ENCODE results near the gene BAZ2A.

The BAZ2A gene

DNA sequence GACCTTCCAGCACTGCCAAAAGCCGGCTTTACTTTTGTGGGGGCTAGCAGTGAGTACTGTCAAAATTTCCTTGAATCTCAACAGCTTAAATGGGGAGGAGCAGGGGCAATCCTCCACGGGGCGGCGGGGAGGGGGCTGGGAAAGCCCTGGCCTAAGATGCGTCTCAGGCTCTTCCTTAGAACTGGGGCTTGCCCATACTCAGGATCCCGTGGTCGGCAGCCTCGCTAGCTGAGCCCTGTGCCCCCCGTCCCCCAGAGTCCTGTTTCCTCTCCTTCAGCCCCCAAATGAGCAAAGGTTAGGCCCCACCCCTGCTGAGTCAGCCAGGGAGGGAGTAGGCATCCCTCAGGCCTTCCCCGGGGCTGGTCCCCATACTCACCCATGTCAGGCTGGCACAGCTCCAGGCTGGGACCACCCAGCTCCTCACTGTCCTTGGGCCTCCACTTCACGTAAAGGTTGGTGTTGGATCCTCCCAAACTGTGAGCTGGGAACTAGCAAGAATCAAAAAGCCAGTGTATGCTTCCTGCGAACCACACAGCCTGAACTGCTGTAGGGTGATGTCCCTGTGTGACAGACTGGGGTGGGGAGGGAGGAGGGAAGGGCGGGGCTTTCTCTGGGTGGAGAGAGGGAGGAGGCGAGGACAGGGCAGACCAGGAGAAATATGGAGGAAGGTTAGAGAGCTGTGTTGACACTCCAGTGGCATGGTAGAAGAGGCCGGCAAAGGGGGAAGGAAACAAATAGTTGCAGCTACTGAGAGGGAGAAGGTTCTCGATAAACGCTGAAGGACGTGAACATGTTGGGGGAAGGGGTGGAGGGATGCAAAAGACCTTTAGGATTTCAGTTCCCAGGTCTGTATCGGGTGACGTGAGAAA lies 5.9 kb upstream of the BAZ2A start:
- DNase-seq (ENCODE audit: low spot score): peak; percentile 94

DNA sequence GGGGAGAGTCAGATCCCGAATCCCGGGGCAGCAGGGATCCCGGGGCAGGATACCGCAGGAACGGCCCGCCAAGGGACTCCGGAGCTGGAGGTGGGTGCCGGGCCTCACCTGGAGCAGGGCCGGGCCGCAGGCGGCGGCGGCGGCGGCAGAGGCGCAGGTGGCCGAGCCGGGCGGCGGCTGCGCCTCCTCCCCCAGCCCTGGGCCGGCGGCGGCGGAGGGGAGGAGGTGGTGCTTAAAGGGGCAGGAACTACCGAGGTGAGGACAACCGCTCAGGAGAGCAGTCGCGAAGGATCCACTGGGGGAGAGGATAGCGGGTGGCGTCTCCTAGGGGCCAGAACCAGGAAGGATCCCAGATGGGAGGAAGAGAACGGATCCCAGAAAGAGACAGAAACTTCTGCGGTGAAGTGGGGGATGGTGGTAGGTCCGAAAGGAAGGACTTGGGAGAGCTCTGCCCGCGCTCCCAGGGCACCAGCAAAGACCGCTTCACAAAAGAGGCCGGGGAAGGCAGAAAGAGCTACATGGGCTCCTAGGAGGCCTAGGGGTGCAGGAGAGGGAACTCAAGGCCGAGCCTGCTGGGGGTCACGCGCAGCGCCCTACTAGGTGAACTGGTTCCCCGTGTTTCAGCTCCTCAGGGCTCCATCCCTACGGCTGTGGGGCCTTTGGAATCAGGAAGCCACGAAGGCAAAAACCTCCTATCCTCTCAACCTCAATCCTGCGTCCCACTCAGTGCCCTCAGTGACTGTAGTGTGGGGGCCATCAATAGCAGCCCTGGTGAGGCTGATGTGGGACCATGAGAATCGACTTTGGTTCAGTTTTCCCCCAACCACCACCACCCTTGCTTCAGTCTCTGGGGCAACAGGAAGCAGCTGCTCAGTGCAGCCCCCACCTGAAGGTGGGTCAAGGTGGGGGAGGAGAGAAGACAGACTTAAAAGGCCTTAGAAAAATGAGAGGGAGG lies 5.0 kb upstream of the BAZ2A start:
- peak; percentile 92 for DNase-seq (ENCODE audit: low spot score)

DNA sequence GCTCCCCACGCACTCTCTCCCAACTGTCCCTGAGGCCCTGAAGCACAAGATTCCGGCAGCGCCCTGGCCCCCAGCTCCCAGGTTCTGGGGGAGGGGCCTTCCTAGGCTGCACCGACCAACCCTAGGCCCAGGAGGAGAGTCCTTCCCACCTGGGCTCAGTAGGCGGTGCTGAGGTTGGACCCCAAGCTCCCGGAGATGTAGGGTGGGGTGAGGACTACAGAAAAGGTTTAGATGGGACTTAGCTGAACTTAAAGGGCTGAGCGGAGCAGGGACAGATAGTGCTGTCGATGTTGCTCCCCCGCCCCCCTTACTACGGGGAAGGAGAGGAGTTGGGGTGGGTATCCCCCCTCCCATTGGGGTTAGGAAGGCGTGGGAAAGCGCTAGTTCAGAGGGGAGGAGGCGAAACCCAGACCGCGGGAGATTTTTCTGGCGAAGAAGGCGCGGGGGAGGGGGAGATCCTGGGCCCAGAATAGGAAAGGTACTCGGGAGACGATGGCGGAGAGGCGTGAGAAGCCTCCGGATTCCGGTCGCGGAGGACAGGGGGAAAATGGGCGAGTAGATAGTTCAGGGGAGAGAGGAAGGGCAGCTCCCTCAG lies 4.2 kb upstream of the BAZ2A start:
- DNase-seq (ENCODE audit: low spot score): peak; percentile 65

DNA sequence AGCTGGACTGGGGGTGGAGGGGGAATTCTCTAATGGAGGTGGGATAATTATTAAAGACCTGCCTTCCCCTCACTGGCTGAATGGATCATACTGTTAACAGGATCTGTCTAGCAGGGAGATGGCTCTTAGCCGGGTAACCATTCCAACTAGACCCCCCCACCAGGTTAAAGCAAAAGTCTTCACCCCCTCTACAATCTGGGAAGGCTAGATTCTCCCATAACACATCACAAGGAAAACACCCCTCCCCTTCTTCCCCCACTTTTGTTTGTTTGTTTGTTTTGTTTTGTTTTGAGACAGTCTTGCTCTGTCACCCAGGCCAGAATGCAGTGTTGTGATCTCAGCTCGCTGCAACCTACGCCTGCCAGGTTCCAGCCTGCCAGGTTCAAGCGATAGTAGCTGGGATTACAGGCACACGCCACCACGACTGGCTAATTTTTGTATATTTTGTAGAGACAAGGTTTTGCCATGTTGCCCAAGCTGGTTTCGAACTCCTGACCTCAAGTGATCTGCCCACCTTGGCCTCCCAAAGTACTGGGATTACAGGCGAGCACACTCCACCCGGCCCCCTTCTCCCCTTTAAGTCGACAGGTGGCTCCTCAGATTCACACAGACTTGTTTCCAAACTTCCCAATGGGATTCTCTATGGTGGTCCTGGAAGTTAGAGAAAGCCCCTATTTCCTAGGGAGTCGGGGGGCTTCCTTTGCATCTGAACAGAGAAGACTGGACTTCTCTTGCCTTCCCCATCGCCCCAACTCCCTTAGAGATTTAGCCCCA lies 3.5 kb upstream of the BAZ2A start:
- DNase-seq (ENCODE audit: low spot score): peak; percentile 33

DNA sequence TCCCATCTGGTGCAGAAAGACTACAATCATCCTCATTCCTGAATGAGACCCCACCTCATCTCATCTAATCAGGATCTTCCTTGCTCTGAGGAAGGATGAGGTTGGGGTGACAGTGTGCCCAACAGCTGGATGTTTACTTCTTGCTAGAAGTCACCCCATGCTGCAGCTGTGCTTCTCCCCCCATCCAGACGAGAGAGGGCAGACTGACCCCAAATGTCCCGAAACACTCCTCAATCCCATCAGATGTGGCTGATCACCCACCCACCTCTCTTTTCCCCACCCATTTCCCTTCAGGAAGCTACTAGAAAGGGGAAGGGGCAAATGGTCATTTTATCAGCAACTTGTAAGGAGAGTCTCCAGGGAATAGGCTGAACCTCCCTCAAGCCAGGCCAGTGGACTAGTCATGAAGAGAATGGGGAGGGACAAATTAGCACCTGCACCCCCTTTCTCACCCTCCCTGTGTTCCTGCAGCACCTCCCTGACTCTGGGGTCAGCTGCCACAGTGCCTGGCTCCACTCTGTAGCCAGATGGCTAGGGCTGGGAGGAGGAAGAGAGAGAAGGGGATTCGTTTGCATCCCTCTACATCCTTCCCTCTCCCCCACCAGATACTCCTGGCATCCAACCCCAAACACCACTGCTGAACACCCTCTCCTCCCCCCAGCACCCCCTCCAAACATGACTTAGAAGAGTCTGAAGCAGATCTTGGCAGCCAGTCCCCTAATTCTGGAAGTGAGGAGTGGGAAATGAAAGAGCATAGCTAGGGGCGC lies 2.8 kb upstream of the BAZ2A start:
- DNase-seq (ENCODE audit: low spot score): peak; percentile 41

DNA sequence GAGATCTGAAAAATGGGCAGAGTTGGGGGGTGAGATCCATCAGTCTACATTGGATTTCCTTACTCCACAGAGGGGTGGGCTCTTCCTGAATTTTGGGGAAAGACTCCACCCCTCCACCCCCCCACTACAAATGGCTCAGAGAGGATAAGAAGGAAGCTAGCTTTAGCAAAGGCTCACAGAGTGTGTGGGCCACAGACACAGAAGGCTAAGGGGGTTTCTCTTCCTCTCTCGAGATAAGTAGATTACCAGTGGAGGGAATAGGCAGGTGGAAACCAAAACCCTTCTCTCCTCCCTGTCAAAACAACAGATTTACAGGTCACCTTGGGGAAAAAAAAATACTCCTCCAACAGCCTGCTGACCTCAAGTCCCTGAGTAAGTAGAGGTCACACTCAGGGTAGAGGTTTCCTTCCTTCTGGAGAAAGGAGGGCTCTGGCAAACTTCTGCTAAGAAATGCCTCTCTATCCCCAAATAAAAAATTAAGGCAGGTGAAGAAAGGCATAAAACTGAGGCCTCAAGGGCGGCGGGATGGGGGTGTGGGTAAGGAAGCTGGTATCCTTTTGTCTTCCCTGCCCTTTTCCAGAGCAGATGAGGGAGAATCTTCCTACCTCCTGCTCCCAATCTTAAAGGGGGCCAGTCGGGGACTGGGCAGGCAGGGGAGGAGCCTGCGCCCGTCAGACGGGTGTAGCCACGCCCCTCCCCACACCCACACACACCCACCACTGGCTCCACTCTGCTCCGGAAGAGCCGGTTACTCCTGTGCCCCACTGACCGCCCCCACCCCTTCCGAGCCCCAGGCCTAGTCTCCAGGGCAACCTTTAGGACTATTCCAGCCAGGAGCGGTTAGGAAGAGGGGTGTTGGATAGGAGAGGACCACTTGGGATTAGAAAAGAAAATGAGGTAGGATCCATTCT lies 1.9 kb upstream of the BAZ2A start:
- DNase-seq (ENCODE audit: low spot score): peak; percentile 84

DNA sequence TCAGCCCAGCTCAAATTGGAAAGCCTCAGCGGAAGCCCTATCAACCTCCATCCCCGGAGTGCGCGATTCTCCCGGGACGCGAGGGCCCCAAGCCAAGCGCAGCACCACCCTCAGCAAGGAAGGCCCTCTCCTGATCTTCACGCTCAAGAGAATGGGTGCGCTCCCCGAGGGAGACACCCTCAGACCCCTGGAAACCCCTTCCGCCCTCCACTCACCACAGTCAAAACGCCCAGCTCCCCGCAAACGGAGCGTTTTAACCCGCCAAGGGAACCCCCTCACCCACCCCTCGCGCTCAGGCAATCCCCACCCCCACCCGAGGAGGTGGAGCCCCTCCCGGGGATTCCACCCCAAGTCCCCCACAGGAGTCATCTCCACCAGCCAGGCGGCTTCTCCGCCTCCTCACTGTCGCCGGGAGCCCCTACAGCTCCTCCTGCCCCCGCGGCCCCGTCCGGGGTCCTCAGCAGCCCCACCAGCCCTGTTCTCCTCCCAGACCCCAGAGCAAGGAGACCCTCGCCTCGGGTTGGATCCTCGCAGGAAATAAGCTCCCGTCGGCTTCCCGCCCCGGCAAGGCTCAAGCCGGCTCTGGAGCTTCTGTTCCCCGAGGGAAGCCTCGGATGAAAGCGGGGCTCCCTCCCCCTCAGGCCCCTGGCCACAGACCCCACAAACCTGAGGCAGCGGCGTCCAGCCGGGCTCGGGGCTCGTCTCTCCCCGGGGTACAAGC lies 507 bp downstream of the BAZ2A start:
- peak; percentile 58 for DNase-seq (ENCODE audit: low spot score)

DNA sequence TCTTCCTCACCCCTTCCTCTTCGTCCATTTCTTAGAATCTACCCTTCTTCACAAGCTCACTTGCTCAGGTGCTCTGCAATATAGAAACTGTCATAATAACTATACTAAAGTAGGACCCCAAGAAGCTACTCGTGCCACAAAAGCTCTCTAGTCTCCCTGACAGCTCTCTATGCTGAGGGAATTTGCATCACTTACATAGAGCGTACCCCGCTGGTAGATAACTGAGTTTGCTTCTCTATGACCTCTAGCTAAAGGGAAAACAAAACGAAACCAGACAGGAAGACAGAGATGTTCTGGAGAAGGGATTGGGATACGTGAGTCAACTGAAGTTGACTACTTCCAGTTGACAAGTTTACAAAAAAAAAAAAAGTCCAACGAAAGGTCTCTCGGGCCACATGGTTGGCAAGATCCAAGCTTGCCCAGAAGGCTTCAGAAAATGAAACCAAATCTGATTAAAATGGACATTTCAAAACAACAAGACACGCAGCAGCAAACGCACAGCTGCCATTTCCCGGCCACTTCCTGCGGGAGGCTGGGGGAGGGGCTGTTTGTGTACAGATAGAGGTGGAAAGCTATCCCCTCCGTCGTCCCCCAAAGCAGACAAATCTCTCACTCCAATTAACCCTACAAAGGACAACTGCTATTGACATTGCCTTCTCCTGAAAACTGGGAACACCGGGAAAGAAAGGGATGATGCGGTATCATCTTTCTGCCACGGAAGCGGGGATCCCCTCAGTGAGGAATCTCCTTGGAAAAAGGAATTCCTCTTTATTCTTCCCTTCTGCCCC lies 1.3 kb downstream of the BAZ2A start:
- DNase-seq (ENCODE audit: low spot score): peak; percentile 64

DNA sequence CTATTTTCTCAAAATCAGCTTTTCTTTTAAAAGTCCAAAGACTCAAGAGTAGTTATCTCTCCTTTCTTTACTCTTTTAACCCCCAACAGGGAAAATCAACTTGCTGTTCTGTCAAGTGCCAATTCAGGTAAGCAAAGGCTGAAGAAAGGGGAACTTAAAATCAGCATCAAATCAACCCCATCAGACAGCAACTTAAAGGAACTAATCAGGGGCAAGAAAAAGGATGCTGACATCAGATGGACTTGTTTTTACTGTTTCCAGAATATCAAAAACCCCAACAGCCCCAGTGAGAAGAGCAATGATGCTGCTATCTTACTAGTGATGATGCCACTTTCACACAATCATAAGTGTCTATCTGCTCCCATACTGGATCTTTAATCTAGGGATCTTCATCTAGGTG lies 3.4 kb downstream of the BAZ2A start:
- DNase-seq (ENCODE audit: low spot score): no peak

DNA sequence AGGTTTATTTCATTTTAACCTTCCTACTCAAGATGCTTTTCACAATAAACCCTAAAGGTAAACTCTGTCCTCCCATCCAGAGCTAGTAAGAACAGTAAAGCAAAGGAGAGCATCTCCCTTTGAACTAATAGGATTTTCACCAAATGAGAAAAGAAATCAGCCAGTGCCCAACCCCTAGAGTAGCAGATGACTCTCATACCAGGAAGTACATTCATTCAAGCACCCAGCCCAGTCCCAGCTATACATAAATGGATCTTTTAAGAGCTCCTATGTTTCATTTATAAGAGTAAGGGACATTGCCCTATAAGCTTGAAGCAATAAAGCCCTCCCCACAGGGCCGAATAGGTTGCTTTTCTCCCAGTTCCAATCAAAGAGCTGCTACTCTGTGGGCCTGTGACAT lies 7.6 kb downstream of the BAZ2A start:
- no peak for DNase-seq (ENCODE audit: low spot score)

DNA sequence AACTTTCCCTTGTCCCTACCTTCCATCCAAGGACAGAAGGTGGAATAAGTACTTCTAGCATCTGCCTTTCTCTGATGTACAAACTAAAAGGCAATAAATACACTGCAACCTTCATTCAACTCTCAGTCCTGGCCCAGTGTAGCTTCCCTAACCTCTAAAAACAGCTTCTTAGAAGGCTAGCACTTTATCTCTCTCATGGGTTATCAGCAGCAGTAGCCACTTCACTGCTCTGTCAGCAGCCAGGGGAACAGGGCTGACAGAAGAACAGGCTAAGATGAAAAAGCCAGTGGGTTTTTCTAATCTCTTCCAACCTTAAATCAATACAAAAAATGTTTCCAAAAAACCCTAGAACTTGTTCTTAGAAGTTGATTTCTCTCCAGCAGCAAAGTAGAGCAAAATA lies 13.2 kb downstream of the BAZ2A start:
- peak; percentile 35 for DNase-seq (ENCODE audit: low spot score)

DNA sequence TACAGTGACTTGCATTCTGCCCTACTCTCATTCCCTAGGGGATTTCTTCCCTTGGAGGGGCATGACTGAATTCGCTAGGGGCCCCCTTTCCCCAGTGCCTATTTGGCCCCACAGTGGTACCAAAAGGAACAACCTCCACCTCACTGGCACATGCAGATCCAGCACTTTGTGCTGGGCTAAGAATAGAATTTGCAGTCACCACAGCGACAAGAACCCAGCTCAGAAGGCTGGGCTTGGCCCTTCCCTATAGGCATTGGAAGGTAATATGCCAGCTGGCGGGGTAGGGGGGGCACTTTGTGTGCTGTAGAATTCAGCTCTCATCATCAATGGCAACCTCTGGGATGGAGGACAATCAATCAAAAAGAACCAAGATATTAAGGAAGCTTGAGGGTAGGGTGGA lies 13.9 kb downstream of the BAZ2A start:
- DNase-seq (ENCODE audit: low spot score): no peak

DNA sequence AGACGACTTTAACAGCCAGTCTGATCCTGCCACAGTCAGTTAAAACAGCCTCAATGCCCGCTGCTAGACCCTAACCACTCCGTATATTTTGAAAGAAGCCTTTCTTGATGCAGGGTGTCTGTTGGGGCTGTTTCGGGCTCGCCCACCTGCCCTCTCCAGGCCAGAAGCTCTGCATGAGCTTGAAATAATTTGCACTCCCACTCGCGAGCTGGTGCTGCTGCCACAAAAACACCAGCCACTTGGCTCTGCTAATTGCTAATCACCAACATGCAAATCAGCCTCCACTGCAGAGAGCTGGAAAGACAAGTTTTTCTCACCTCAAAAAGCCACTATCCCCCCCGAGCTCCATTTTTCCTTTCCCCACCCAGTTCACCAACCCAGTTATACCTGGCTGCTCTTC lies 15.5 kb downstream of the BAZ2A start:
- DNase-seq (ENCODE audit: low spot score): no peak

DNA sequence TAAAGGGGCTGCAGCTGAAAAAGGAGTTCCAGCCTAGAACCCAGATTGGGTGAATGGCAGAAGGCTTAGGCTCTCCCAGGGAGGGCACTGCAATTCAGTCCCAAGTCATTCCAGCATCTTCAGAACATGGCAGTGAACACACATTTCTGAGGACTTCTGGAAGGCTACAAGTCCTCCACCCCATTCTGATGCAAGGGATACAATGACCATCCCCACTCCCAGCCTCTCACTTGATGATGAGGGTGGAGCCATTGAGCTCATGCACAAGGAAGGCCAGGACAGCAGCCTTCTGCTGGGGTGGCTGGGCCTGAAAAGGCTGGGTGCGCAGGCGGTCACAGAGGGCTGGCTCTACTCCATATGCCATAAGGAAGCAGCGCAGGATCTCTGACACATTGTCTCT lies 25.8 kb downstream of the BAZ2A start:
- DNase-seq (ENCODE audit: low spot score): no peak

DNA sequence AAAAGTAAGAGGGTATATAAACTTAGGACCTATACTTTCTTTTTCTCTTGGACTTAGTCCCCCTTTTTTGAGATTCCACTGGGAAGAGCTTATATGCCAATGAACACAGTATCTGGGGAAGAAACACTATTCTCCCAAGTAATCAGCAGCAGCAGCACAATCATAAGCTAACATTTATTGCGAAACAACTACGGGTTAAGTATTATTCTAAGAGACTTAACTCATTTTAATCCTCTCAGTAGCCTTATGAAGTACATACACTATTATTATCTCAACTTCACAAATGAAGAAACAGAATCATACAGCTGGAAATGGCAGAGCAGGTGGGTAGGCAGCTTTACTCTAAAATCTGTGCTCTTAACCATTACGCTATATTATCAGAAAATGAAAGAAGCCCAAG lies 27.9 kb downstream of the BAZ2A start:
- no peak for DNase-seq (ENCODE audit: low spot score)

DNA sequence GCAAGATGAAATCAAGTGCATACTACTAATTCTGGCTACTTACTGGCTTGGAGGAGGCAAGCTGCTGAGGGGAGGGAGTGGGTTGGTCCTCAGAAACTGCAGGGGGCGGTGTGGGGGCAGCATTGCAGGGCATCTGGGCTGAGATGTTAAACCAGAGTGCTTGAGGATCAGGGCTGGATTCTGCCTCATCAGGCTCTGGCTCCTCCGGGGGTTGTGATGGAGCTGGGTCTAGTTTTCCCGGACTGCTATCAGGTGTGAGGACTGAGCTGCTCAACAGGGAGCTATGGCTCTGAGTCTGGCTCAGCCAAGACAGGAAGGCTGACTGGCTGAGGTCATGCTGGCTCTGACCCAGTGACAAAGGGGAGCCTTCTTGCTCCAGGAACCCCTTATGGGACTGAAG lies 28.6 kb downstream of the BAZ2A start:
- DNase-seq (ENCODE audit: low spot score): peak; percentile 51

DNA sequence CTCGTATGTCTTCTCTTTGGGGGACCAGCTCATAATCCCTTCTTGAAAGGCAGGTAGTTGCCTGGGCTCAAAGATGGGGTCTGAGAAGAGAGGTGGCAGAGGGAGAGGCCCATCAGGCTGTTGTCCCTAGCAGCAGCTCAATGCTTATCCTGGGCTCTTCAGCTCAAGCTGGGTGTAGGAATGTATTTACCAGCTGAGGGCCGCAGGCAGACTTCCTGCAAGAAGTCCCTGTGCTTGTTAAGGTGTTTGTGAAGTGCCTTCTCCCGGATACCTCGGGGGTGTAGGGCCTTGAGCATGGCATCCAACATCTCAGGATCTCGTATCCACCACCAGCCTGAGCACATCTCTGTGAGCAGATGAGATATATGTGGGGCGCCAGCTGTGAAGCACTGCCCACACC lies 29.4 kb downstream of the BAZ2A start:
- no peak for DNase-seq (ENCODE audit: low spot score)

DNA sequence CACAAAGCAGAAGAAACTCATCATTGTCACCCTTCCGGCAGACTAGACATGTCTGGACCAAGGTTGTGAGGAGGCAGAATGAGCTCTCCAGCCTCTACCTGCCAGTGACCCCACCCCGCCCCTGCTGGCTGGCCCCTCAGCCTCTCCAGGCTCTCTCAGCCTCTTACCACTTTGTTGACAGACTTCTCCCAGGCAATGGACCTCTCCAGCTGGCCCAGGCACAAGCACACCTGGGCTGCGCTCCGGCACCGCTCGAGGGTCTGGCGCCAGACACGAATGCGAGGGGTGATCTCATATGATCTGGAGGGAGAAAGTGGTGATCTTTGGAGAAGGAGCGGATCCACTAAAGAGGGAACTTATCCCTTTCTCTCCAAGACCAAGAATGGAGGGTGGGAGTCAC lies 30.3 kb downstream of the BAZ2A start:
- DNase-seq (ENCODE audit: low spot score): no peak

DNA sequence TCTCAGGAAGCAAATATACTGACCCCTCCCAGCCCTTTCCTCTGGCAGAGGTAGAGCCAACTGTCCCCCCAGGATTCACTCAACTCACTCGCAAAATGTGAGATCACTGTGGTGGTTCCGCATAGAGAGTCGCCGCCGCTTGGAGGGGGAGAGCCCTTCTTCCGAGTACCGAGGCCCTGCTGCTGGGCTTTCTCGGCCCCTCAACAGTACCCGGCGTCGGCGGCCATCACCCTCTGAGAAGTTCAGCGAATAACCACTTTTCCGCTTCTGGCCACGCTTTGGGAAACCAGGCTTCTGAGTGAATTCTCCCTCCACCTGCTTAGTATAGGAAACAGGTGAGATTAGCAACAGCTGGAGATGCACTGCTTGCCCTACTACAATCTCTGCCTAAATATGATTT lies 31.1 kb downstream of the BAZ2A start:
- DNase-seq (ENCODE audit: low spot score): no peak
